Sigmoid colon (tissue), 7 donors: ENCODE results near the gene YKT6. TPM values are rescaled to one million over a fixed set of nuclear protein-coding genes. Genes with fewer than 3 reads are reported as not detected.

Source experiments
- DNase-seq: peaks from one replicate; pipeline ENCODE4 v3.0.0-alpha.2; 2019
- H3K27ac ChIP-seq, 4 donors: fragments of 200-600 bp; sonication (generic); one replicate each; pipeline ENCODE4 v1.5.1; 2016 to 2019; ENCODE audit warnings: mild to moderate bottlenecking in 1 of 4
- H3K27me3 ChIP-seq, 3 donors: fragments of 200-600 bp; sonication (generic); one replicate each; pipeline ENCODE4 v1.5.1; 2019; ENCODE audit warnings: mild to moderate bottlenecking in 1 of 3
- H3K36me3 ChIP-seq, 4 donors: fragments of 200-600 bp; sonication (generic); one replicate each; pipeline ENCODE4 v1.5.1; 2016 to 2019
- H3K4me1 ChIP-seq, 4 donors: fragments of 200-600 bp; sonication (generic); one replicate each; pipeline ENCODE4 v1.5.1; 2017 to 2019
- H3K4me3 ChIP-seq, 4 donors: fragments of 200-600 bp; sonication (generic); one replicate each; pipeline ENCODE4 v1.5.1; 2017 to 2019; ENCODE audit warnings: mild to moderate bottlenecking in 2 of 4, moderate library complexity in 1 of 4
- H3K9me3 ChIP-seq, 4 donors: fragments of 200-600 bp in 3 of 4; sonication (generic) in 3 of 4; one replicate each; pipeline versions ENCODE4 v1.5.1 to v1.6.1; 2013 to 2019
- CTCF ChIP-seq, 4 experiments: fragments of 450-650 bp in 3 of 4; fragments of 200-600 bp in 1 of 4; IDR thresholded peaks; one replicate each; pipeline ENCODE4 v1.5.1; 2016 to 2019; ENCODE audit warnings: antibody characterized with exemption in 4 of 4, mild to moderate bottlenecking in 3 of 4, moderate library complexity in 2 of 4
- EP300 ChIP-seq, 4 donors: sonication (generic); formaldehyde crosslinking; IDR thresholded peaks; one replicate each; pipeline ENCODE4 v1.6.1; 2017; ENCODE audit warnings: antibody characterized with exemption in 4 of 4
- POLR2A ChIP-seq, 2 donors: fragments of 450-650 bp; IDR thresholded peaks; one replicate each; pipeline ENCODE4 v1.6.1; 2016; ENCODE audit warnings: antibody characterized with exemption in 2 of 2, mild to moderate bottlenecking in 2 of 2, moderate library complexity in 2 of 2
- POLR2AphosphoS5 ChIP-seq, 4 donors: sonication (generic); formaldehyde crosslinking; IDR thresholded peaks; one replicate each; pipeline ENCODE4 v1.6.1; 2017; ENCODE audit warnings: antibody characterized with exemption in 4 of 4
- WGBS, 2 donors: extraction: QIAGEN DNeasy Blood & Tissue Kit; methylation state at CpG; one replicate each; pipeline ENCODE4 v1.1.7; 2013; 5-methylcytosine and 5-hydroxymethylcytosine counted together
- intact Hi-C: fragments of 100-400 bp; cut with DNase I; formaldehyde crosslinking; loops from one replicate; pipeline ENCODE4 v1.15.1; 2023
- polyA plus RNA-seq, 3 donors: library from polyadenylated mRNA; stranded (reverse); fragments of 200-250 nt; gene quantifications; one replicate each; pipeline ENCODE4 v1.2.3, GENCODE V29; 2013
- total RNA-seq, 4 donors: library from RNA; depleted of rRNA; stranded (reverse); fragments of >200 nt; gene quantifications; one replicate each; pipeline ENCODE4 v1.1.0, GENCODE V29; 2016
- donor health status: healthy with polysubstance abuse.
- donor health status: Bipolar disorder and iron deficiency.
- donor health status: healthy.

YKT6 gene
- total and polyA plus RNA-seq, 7 donors, result 39.2 to 95.5 (median 50.1) TPM

DNA sequence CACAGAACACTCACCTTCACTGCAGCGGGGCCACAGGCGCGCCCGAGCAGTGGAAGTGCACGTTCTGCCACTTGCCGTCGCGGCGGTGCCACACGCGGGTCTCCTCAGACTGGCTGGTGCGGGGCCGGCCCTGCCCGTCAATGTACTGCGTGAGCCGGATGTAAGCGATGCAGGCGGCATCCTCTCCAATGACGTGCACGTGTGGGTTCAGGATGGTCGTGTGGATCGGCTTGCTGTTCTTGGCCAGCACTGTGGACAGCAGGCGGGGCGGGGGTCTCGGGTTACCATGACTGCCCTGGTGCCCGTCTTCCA is 19.2 kb downstream of the YKT6 start:
- Histone ChIP-seq H3K27ac (no peak overlapping the region), H3K36me3 (no peaks in the 10 kb centered on the region), H3K4me1 (no peaks in the 10 kb centered on the region), H3K9me3 (no peaks in the 10 kb centered on the region), H3K4me3 (no peak overlapping the region), H3K27me3 (peaks cover 0 to 18% (median 6%) of the 10 kb centered on the region in 3 donors)
- intact Hi-C loops, result no loop called here
- 91 to 93% methylated on average over 26 of the region's 26 CpGs for WGBS, 2 donors
- DNase-seq, result peak; percentile 47
- TF ChIP-seq POLR2A (IDR thresholded peaks at IDR 0.05), result no peak
- no peak for TF ChIP-seq POLR2AphosphoS5 (IDR thresholded peaks at IDR 0.05)
- TF ChIP-seq CTCF (IDR thresholded peaks at IDR 0.05), result no peak
- TF ChIP-seq EP300 (IDR thresholded peaks at IDR 0.05), result no peak

DNA sequence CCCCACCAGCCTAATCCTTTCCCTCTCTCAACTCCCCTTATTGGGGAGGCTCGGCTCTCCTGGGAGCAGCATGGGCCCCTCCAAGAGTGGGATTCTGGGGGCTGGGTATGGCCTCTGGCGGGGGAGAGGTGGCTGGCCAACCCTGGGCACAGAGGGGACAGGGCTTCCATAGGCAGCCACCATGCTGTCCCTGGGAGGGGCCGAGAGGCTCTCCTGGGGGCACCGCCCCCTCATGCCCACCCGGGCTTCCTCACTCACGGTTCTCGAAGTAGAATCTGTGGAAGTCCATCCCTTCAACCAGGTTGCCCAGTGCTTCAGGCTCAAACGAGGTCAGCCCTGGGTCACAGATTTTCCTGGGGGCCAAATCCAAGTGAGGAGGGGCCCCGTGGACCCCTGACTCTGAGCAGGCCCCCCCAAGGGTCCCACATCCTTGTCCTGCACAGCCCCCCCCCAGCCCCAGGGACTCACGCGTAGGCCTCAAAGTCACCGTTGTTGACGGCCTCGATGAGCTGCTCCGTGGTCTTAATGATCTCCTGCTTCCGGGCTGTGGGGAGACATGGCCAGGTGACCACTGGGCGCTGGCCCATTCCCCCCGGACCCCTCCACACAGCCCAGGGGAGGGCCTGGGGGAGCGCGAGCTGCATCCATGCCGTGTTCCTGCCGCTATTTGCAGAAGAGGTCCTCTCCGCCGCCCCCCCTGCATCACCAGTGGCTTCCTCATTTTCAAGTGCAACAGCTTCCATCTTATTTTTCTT is 19.8 kb downstream of the YKT6 start:
- DNase-seq, result peak; percentile 51
- H3K4me1 ChIP-seq, result no peaks in the 10 kb centered on the region
- TF ChIP-seq POLR2A (IDR thresholded peaks at IDR 0.05) (no peak), CTCF (IDR thresholded peaks at IDR 0.05) (no peak), POLR2AphosphoS5 (IDR thresholded peaks at IDR 0.05) (no peak), EP300 (IDR thresholded peaks at IDR 0.05) (no peak)
- peaks cover 0 to 23% (median 11%) of the 10 kb centered on the region in 3 donors for H3K27me3 ChIP-seq
- H3K27ac ChIP-seq, result no peak overlapping the region
- H3K36me3 ChIP-seq, result no peaks in the 10 kb centered on the region
- 86 to 91% methylated on average over 24 of the region's 24 CpGs for WGBS, 2 donors
- H3K4me3 ChIP-seq, result no peak overlapping the region
- intact Hi-C loops, result no loop called here
- H3K9me3 ChIP-seq, result no peaks in the 10 kb centered on the region

DNA sequence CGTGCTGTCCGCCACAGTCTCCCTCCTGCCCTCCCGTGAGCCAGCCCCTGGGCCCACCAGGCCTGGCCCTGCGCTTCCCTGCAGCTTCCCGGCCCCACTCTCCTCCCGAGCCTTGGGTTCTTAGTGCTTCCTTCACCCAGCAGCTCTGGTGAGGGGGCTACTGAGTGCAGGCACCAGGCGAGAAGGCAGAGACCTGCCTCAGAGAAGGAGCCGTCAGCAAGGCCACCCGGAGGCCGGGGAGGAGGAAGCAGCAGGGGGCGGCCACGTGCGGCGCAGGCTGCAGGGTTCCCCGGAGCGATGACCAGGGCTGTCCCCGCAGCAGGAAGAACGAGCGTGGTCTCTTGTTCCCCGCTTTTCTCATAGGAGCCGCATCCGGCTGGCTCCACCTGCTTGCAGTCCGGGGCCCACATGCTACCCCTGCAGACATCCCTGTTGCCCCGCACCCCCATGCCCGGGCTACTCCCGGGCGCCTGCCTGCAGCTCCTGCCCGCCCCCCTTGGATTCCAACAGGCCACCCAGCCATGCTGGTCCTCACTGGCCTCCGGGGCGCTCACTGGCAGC is 20.5 kb downstream of the YKT6 start:
- 72% methylated on average over 30 of the region's 30 CpGs for WGBS, 2 donors
- peak; percentile 48 for DNase-seq
- no peak overlapping the region for H3K4me3 ChIP-seq
- no peaks in the 10 kb centered on the region for H3K36me3 ChIP-seq
- peaks cover 0 to 31% (median 19%) of the 10 kb centered on the region in 3 donors for H3K27me3 ChIP-seq
- H3K4me1 ChIP-seq, result no peaks in the 10 kb centered on the region
- H3K9me3 ChIP-seq, result no peaks in the 10 kb centered on the region
- intact Hi-C loops, result no loop called here
- no peak overlapping the region for H3K27ac ChIP-seq
- TF ChIP-seq POLR2AphosphoS5 (IDR thresholded peaks at IDR 0.05), result no peak
- no peak for TF ChIP-seq POLR2A (IDR thresholded peaks at IDR 0.05)
- TF ChIP-seq CTCF (IDR thresholded peaks at IDR 0.05), result no peak
- TF ChIP-seq EP300 (IDR thresholded peaks at IDR 0.05), result no peak

GRCh38 chr7:44222074-44222473 is 21.3 kb downstream of the YKT6 start:
- H3K4me1 ChIP-seq, result no peaks in the 10 kb centered on the region
- intact Hi-C loops, result no loop called here
- H3K27me3 ChIP-seq, result peaks cover 0 to 34% (median 20%) of the 10 kb centered on the region in 3 donors
- TF ChIP-seq CTCF (IDR thresholded peaks at IDR 0.05), result no peak
- no peak for TF ChIP-seq EP300 (IDR thresholded peaks at IDR 0.05)
- no peak for TF ChIP-seq POLR2AphosphoS5 (IDR thresholded peaks at IDR 0.05)
- no peak for TF ChIP-seq POLR2A (IDR thresholded peaks at IDR 0.05)
- no peaks in the 10 kb centered on the region for H3K9me3 ChIP-seq
- 84 to 86% methylated on average over 11 of the region's 11 CpGs for WGBS, 2 donors
- no peak overlapping the region for H3K4me3 ChIP-seq
- no peaks in the 10 kb centered on the region for H3K36me3 ChIP-seq
- peak; percentile 41 for DNase-seq
- no peak overlapping the region for H3K27ac ChIP-seq
